OCI-LY7 (cell line): Measurements from ENCODE around the gene FLNB. TPM values are rescaled to one million over a fixed set of nuclear protein-coding genes. Genes with fewer than 3 reads are reported as not detected.

Experiments used
- BruUV-seq: library from RNA; stranded (reverse); fragments of 400-500 nt; replicated peaks from 2 replicates; lab custom pipeline; 2021; lab: Mats Ljungman, UMichigan
- CTCF ChIA-PET: fragments of 300-600 bp; sonication (Branson Sonifier 250); formaldehyde crosslinking; loops from one replicate; lab custom pipeline; 2022; ENCODE audit warnings: antibody characterized with exemption; ENCODE audit not compliant: unreplicated experiment; lab: Charles Lee
- POLR2A ChIA-PET: fragments of 300-600 bp; sonication (Branson Sonifier 250); formaldehyde crosslinking; loops from one replicate; lab custom pipeline; 2022; ENCODE audit warnings: antibody characterized with exemption; lab: Charles Lee
- DNase-seq: peaks from one replicate; pipeline ENCODE4 v3.0.0-alpha.2; 2015; ENCODE audit warnings: low spot score
- H2AFZ ChIP-seq: fragments of 200-600 bp; sonication (generic), shearing (Covaris generic); 2 replicates; pipeline ENCODE4 v1.6.1; 2014; ENCODE audit warnings: mild to moderate bottlenecking, antibody characterized with exemption, low read length, moderate library complexity
- H3K27ac ChIP-seq: fragments of 200-600 bp; sonication (generic); 2 replicates; pipeline ENCODE4 v1.5.1; 2014; ENCODE audit warnings: mixed run types, low read depth, mild to moderate bottlenecking, moderate library complexity, low read length, inconsistent platforms; ENCODE audit not compliant: poor library complexity, severe bottlenecking
- H3K36me3 ChIP-seq: fragments of 200-600 bp; sonication (generic); 2 replicates; pipeline ENCODE4 v1.6.1; 2014; ENCODE audit warnings: mild to moderate bottlenecking, antibody characterized with exemption, low read length, moderate library complexity, mixed read lengths; ENCODE audit not compliant: insufficient read depth
- H3K4me1 ChIP-seq: fragments of 200-600 bp; sonication (generic); 2 replicates; pipeline ENCODE4 v1.5.1; 2014; ENCODE audit warnings: mild to moderate bottlenecking, low read length; ENCODE audit not compliant: insufficient read depth, poor library complexity, severe bottlenecking
- H3K4me2 ChIP-seq: fragments of 200-600 bp; sonication (generic); 2 replicates; pipeline ENCODE4 v1.6.1; 2014; ENCODE audit warnings: mild to moderate bottlenecking, low read length
- H3K4me3 ChIP-seq: fragments of 200-600 bp; sonication (generic); 2 replicates; pipeline ENCODE4 v1.5.1; 2014; ENCODE audit warnings: mild to moderate bottlenecking, low read depth, low read length; ENCODE audit not compliant: poor library complexity, severe bottlenecking
- H3K79me2 ChIP-seq: fragments of 200-600 bp; sonication (generic); 2 replicates; pipeline ENCODE4 v1.6.1; 2016; ENCODE audit warnings: low read depth, mild to moderate bottlenecking, low read length, moderate library complexity, mixed read lengths; ENCODE audit not compliant: insufficient read depth
- H3K9me2 ChIP-seq: fragments of 200-600 bp; sonication (generic); 2 replicates; pipeline ENCODE4 v1.6.1; 2016; ENCODE audit warnings: mild to moderate bottlenecking, low read length, mixed read lengths; ENCODE audit not compliant: insufficient read depth
- H3K9me3 ChIP-seq: fragments of 200-600 bp; sonication (generic); 2 replicates; pipeline ENCODE4 v1.6.1; 2014; ENCODE audit warnings: mild to moderate bottlenecking, mixed run types, low read length, mixed read lengths
- H4K20me1 ChIP-seq: fragments of 200-600 bp; sonication (generic); 2 replicates; pipeline ENCODE4 v1.6.1; 2014; ENCODE audit warnings: mild to moderate bottlenecking, antibody characterized with exemption, low read length, moderate library complexity, mixed read lengths; ENCODE audit not compliant: insufficient read depth
- EZH2phosphoT487 ChIP-seq: fragments of 200-600 bp; sonication (generic); IDR thresholded peaks from 2 replicates; pipeline ENCODE4 v1.6.1; 2018; ENCODE audit warnings: low read depth, borderline replicate concordance, mild to moderate bottlenecking, mixed run types, antibody characterized with exemption, low read length, moderate library complexity, mixed read lengths
- intact Hi-C: fragments of 100-400 bp; cut with micrococcal nuclease; formaldehyde crosslinking; loops from one replicate; pipeline ENCODE4 v1.10.0; 2022; ENCODE audit not compliant: unreplicated experiment
- total RNA-seq, 2 experiments: library from RNA; depleted of rRNA in 1 of 2; stranded (reverse); fragments of >200 nt in 1 of 2; shearing (Covaris generic) in 1 of 2; gene quantifications; 2 replicates each; pipeline ENCODE4 v1.2.3, GENCODE V29; 2014 to 2022
- TF ChIP-seq, protein P1 (sequence below): fragments of 200-600 bp; sonication (generic); conservative IDR thresholded peaks from 2 replicates; pipeline ENCODE4 v1.5.1; 2014; ENCODE audit warnings: mild to moderate bottlenecking, antibody characterized with exemption, low read length, moderate library complexity, mixed read lengths

The FLNB gene
- total RNA-seq, 2 experiments from 2014 or later = 29.9 to 39.1 TPM

DNA sequence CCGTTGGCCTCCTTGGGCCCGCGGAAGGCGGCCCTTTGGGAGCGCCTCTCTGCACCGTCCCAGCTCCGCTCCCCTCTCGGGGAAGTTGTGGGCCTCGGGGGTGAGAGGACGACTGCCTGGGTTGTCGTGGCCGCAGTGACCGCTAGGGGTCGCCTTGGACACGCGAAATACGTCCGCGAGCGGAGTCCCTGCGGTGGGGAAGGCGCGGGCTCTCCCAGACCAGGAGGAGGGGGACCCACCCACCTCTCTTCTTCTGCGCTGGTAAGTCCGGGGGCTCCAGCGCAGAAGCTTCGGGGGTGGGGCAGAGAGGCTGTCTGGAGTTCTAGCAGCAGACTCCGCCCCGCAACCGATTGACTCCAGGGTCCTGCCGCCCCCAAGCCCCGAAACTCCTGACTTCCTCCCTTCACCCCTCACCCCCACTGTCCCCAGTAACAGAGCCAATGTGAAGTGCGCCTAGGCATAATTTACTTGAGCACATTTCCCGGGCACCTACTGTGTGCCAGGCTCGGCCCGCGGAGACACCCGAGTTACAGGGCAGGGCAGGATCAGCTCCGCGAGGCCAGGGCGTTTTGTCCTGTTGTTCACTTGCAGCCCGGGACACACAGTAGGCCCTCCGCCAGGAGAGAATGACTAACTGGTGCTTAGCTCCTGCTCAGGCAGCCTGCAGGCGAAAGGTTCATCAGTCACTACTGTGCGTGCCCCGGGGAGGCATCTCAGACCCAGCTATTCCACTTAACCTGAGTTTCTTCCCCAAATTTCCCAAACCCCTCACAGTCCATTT is 169.7 kb downstream of the FLNB start:
- CTCF ChIA-PET = interaction anchor here (0.5 to 2.2 kb wide), 7 partner anchors 23 to 562 kb away, joined by 3 to 8 read pairs (median 3); partner anchors contain the start of genes HTD2 and RPP14
- no TSS peak for BruUV-seq

DNA sequence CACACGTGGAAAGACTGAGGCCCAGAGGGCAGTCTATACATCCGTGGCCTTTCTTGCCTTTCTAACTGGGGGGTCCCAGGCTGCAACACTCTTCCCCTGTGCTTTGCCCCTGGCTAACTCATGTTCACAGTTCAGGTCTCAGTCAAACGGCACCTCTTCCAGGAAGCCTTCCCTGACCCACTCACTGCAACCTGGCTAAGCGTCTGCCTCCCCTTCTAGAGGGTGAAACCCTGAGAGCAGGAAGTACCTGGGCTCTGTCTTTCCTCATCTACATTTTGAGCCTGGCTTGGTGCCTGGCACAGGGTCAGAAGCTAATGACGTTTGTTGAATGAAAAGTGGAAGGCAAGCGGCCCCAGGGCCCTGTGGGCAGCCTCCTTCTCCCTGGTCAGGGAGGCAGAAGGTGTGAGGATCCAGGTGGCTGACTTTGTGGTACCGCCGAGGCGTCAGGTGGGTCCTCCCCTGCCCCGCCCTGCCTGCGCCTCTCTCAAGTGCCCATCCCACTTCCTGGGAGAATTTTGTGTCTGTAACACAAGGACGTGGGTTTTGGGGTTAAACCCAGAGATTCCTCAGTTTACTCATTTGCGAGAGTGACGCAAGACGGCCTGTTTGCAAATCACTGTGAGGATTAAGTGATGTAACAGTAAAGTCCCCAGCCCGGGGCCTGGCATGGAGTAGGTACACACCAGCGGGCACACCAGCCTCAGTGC is 170.5 kb downstream of the FLNB start:
- peak; percentile 15 for DNase-seq
- no peak overlapping the region for H3K4me3 ChIP-seq
- no peaks in the 10 kb centered on the region for H4K20me1 ChIP-seq
- ChIA-PET CTCF (interaction anchor here (0.5 to 2.2 kb wide), 4 partner anchors 127 to 563 kb away, joined by 3 to 8 read pairs (median 4); partner anchors contain the start of genes HTD2 and RPP14), POLR2A (interaction anchor here (0.8 kb wide), 1 partner anchor 128 kb away, joined by 3 read pairs; the partner anchor contains the start of genes HTD2 and RPP14)
- no peaks in the 10 kb centered on the region for H3K36me3 ChIP-seq
- intact Hi-C loops = loop anchor here (5.0 to 10.0 kb wide), 3 partner anchors 39 to 354 kb away; no protein-coding TSS in a partner anchor
- no peaks in the 10 kb centered on the region for H3K9me3 ChIP-seq
- H3K4me2 ChIP-seq = peak overlapping the region; percentile 40
- no peak overlapping the region for H3K27ac ChIP-seq
- BruUV-seq = no TSS peak
- TF ChIP-seq EZH2phosphoT487 = no peak
- TF ChIP-seq, protein P1, sequence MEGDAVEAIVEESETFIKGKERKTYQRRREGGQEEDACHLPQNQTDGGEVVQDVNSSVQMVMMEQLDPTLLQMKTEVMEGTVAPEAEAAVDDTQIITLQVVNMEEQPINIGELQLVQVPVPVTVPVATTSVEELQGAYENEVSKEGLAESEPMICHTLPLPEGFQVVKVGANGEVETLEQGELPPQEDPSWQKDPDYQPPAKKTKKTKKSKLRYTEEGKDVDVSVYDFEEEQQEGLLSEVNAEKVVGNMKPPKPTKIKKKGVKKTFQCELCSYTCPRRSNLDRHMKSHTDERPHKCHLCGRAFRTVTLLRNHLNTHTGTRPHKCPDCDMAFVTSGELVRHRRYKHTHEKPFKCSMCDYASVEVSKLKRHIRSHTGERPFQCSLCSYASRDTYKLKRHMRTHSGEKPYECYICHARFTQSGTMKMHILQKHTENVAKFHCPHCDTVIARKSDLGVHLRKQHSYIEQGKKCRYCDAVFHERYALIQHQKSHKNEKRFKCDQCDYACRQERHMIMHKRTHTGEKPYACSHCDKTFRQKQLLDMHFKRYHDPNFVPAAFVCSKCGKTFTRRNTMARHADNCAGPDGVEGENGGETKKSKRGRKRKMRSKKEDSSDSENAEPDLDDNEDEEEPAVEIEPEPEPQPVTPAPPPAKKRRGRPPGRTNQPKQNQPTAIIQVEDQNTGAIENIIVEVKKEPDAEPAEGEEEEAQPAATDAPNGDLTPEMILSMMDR = no peak
- peaks cover 15% of the 10 kb centered on the region for H3K4me1 ChIP-seq
- no peaks in the 10 kb centered on the region for H3K9me2 ChIP-seq
- no peaks in the 10 kb centered on the region for H3K79me2 ChIP-seq
- peak overlapping the region; percentile 35; the same call in 1 of the 2 replicates for H2AFZ ChIP-seq

More for the DNA sequence above, 169.7 kb downstream of the FLNB start:
- Histone ChIP-seq H3K4me3 (peak overlapping the region; percentile 53), H3K79me2 (no peaks in the 10 kb centered on the region), H3K4me1 (peaks cover 15% of the 10 kb centered on the region), H2AFZ (peak overlapping the region; percentile 35; the same call in 1 of the 2 replicates), H3K27ac (no peak overlapping the region), H3K4me2 (peak overlapping the region; percentile 40), H4K20me1 (no peaks in the 10 kb centered on the region), H3K9me3 (no peaks in the 10 kb centered on the region), H3K9me2 (no peaks in the 10 kb centered on the region), H3K36me3 (no peaks in the 10 kb centered on the region)
- peak; percentile 85 for DNase-seq
- TF ChIP-seq EZH2phosphoT487 = no peak
- TF ChIP-seq, protein P1 = peak; percentile 88
- intact Hi-C loops = loop anchor here (1.0 to 10.0 kb wide), 6 partner anchors 39 to 354 kb away; partner anchors contain the start of gene FLNB
- POLR2A ChIA-PET = no interaction called here
